Loucy (cell line): ENCODE data around the gene ABHD5.

ENCODE experiments used
- EZH2phosphoT487 ChIP-seq: fragments of 200-600 bp; IDR thresholded peaks from 2 replicates; pipeline ENCODE4 v1.6.1; 2018; ENCODE audit warnings: antibody characterized with exemption, mild to moderate bottlenecking, moderate library complexity, borderline replicate concordance
- TF ChIP-seq, protein P1 (sequence below): fragments of 200-600 bp; sonication (generic); conservative IDR thresholded peaks from 2 replicates; pipeline ENCODE4 v1.5.1; 2014; ENCODE audit warnings: mild to moderate bottlenecking, antibody characterized with exemption, low read length

DNA sequence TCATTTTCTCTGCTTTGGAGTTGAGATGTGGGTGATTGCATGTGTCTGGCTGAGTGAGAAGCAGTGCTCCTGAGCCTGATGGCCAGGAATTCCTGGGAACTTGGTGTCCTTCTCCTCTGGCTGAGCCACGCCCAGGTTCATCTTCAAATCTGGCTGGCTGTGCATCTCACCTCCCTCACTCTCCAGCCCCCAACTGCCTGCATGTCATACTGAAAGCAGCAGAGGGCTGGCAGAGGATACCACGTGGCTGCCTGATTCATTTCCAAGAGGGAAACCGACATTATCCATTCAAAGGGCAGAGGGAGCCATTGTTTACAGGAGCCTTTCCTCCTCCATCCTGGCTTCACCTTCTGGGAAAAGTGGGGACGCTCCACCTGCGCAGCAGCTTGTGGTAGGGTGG, 57.4 kb downstream of the ABHD5 start:
- no peak for TF ChIP-seq EZH2phosphoT487
- TF ChIP-seq, protein P1, sequence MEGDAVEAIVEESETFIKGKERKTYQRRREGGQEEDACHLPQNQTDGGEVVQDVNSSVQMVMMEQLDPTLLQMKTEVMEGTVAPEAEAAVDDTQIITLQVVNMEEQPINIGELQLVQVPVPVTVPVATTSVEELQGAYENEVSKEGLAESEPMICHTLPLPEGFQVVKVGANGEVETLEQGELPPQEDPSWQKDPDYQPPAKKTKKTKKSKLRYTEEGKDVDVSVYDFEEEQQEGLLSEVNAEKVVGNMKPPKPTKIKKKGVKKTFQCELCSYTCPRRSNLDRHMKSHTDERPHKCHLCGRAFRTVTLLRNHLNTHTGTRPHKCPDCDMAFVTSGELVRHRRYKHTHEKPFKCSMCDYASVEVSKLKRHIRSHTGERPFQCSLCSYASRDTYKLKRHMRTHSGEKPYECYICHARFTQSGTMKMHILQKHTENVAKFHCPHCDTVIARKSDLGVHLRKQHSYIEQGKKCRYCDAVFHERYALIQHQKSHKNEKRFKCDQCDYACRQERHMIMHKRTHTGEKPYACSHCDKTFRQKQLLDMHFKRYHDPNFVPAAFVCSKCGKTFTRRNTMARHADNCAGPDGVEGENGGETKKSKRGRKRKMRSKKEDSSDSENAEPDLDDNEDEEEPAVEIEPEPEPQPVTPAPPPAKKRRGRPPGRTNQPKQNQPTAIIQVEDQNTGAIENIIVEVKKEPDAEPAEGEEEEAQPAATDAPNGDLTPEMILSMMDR, result no peak
